Measurements from ENCODE around the gene BCR.

- TF ChIP-seq POLR2A (IDR thresholded peaks at IDR 0.05; ENCODE audit: low read length) (no peak), GATA1 (IDR thresholded peaks at IDR 0.05; ENCODE audit: low read depth, low read length) (no peak)
Observed at GRCh38 chr22:23276656-23277582, 96.6 kb downstream of the BCR start.
